Stimulated activated CD4-positive, alpha-beta T cell treated with anti-CD3 and anti-CD28 coated beads, Interleukin-4, amount 100 ng/mL, for 1 hour (primary cell): ENCODE results near the gene P3H2.

Source experiments
- DNase-seq: peaks from one replicate; pipeline ENCODE4 v3.0.0-alpha.2; 2020

Gene P3H2

GRCh38 chr3:190014940-190015339 is 105.8 kb downstream of the P3H2 start:
- DNase-seq = no peak

- DNase-seq = no peak
Observed at GRCh38 chr3:190013943-190014924, 106.5 kb downstream of the P3H2 start.

GRCh38 chr3:190012784-190013183 is 107.9 kb downstream of the P3H2 start:
- no peak for DNase-seq

GRCh38 chr3:190012314-190012782 is 108.3 kb downstream of the P3H2 start:
- no peak for DNase-seq

GRCh38 chr3:190010486-190010885 is 110.2 kb downstream of the P3H2 start:
- no peak for DNase-seq

GRCh38 chr3:190009614-190010013 is 111.1 kb downstream of the P3H2 start:
- no peak for DNase-seq

- DNase-seq = no peak
Observed at GRCh38 chr3:190008432-190008831, 112.3 kb downstream of the P3H2 start.

- no peak for DNase-seq
Observed at GRCh38 chr3:190005343-190006113, 115.2 kb downstream of the P3H2 start.

- no peak for DNase-seq
Observed at GRCh38 chr3:190004656-190005055, 116.0 kb downstream of the P3H2 start.

GRCh38 chr3:190003681-190004123 is 117.0 kb downstream of the P3H2 start:
- DNase-seq = no peak

GRCh38 chr3:190003068-190003467 is 117.6 kb downstream of the P3H2 start:
- DNase-seq = no peak

GRCh38 chr3:190001426-190001825 is 119.3 kb downstream of the P3H2 start:
- no peak for DNase-seq

- no peak for DNase-seq
Observed at GRCh38 chr3:190000861-190001196, 119.9 kb downstream of the P3H2 start.

- no peak for DNase-seq
Observed at GRCh38 chr3:190000187-190000860, 120.4 kb downstream of the P3H2 start.

GRCh38 chr3:189999718-190000117 is 121.0 kb downstream of the P3H2 start:
- no peak for DNase-seq

- no peak for DNase-seq
Observed at GRCh38 chr3:189995129-189995528, 125.6 kb downstream of the P3H2 start.

GRCh38 chr3:189990826-189991225 is 129.9 kb downstream of the P3H2 start:
- no peak for DNase-seq

GRCh38 chr3:189988854-189989253 is 131.8 kb downstream of the P3H2 start:
- DNase-seq = no peak

- DNase-seq = no peak
Observed at GRCh38 chr3:189988322-189988721, 132.4 kb downstream of the P3H2 start.

GRCh38 chr3:189985948-189986347 is 134.7 kb downstream of the P3H2 start:
- no peak for DNase-seq

GRCh38 chr3:189983612-189984011 is 137.1 kb downstream of the P3H2 start:
- no peak for DNase-seq

GRCh38 chr3:189982321-189982945 is 138.3 kb downstream of the P3H2 start:
- no peak for DNase-seq

- no peak for DNase-seq
Observed at GRCh38 chr3:189981668-189982067, 139.0 kb downstream of the P3H2 start.
